IPS DF 4.7 (cell line): Measurements from ENCODE around the gene LILRB5.
"Not testable (repeated sequence)": the region's sequence is repeated elsewhere in the genome, so short reads cannot be mapped to it uniquely, and the experiment has no call there.

Source experiments
- DNase-seq: peaks from one replicate; pipeline ENCODE4 v3.0.0-alpha.2; 2013; ENCODE audit warnings: low spot score; ENCODE audit errors: extremely low read depth

Gene LILRB5

GRCh38 chr19:54257116-54257480 lies at the start of gene LILRB5:
TSS of gene LILRB5 (minus strand) at chr19:54257273. CDS start at chr19:54257193, 80 bp downstream.
- DNase-seq, result no peak

- no peak for DNase-seq
Observed at GRCh38 chr19:54305141-54305540, 48.1 kb upstream of the LILRB5 start.

GRCh38 chr19:54302257-54302656 lies 45.2 kb upstream of the LILRB5 start:
- DNase-seq, result no peak

GRCh38 chr19:54299515-54299914 lies 42.4 kb upstream of the LILRB5 start:
- no peak for DNase-seq

- DNase-seq, result no peak
Observed at GRCh38 chr19:54299126-54299498, 42.0 kb upstream of the LILRB5 start.

GRCh38 chr19:54298357-54299125 lies 41.5 kb upstream of the LILRB5 start:
- DNase-seq, result no peak

GRCh38 chr19:54297759-54298305 lies 40.8 kb upstream of the LILRB5 start:
- DNase-seq, result no peak

- DNase-seq, result no peak
Observed at GRCh38 chr19:54294539-54294938, 37.5 kb upstream of the LILRB5 start.

- DNase-seq, result not testable (repeated sequence)
Observed at GRCh38 chr19:54289160-54289559, 32.1 kb upstream of the LILRB5 start.

- no peak for DNase-seq
Observed at GRCh38 chr19:54287456-54287855, 30.4 kb upstream of the LILRB5 start.

- not testable (repeated sequence) for DNase-seq
Observed at GRCh38 chr19:54286283-54286682, 29.2 kb upstream of the LILRB5 start.

- DNase-seq, result not testable (repeated sequence)
Observed at GRCh38 chr19:54285427-54286056, 28.5 kb upstream of the LILRB5 start.

- no peak for DNase-seq
Observed at GRCh38 chr19:54282686-54283470, 25.8 kb upstream of the LILRB5 start.

GRCh38 chr19:54281729-54282075 lies 24.6 kb upstream of the LILRB5 start:
- DNase-seq, result not testable (repeated sequence)

GRCh38 chr19:54281007-54281728 lies 24.1 kb upstream of the LILRB5 start, which contains the start of gene LILRB2:
TSS of gene LILRB2 (minus strand) at chr19:54281110. CDS start at chr19:54280496, 614 bp downstream.
- DNase-seq, result no peak

- DNase-seq, result not testable (repeated sequence)
Observed at GRCh38 chr19:54280441-54280840, 23.4 kb upstream of the LILRB5 start.

GRCh38 chr19:54280025-54280424 lies 23.0 kb upstream of the LILRB5 start:
- DNase-seq, result not testable (repeated sequence)

GRCh38 chr19:54279406-54279962 lies 22.4 kb upstream of the LILRB5 start:
- DNase-seq, result no peak

GRCh38 chr19:54278571-54279195 lies 21.6 kb upstream of the LILRB5 start:
- not testable (repeated sequence) for DNase-seq

GRCh38 chr19:54278056-54278455 lies 21.0 kb upstream of the LILRB5 start:
- not testable (repeated sequence) for DNase-seq
